Heart left ventricle (tissue), 16 donors: ENCODE measurements around the gene PEAR1. TPM values are rescaled to one million over a fixed set of nuclear protein-coding genes. Genes with fewer than 3 reads are reported as not detected.

Source experiments
- ATAC-seq, 4 donors: fragments of 200-7000 bp; cut with Tn5 transposase; one replicate each; pipeline ENCODE4 v1.9.1; 2020 to 2022; ENCODE audit warnings: moderate library complexity in 4 of 4, mild to moderate bottlenecking in 3 of 4, moderate number of reproducible peaks in 1 of 4
- DNase-seq, 5 donors: peaks; one replicate each; pipeline ENCODE4 v3.0.0-alpha.2; 2020
- H3K27ac ChIP-seq, 12 donors: fragments of 200-600 bp; sonication (generic) in 4 of 12; one replicate each; pipeline versions ENCODE4 v1.5.0 to v1.8.0; 2016 to 2022; ENCODE audit warnings: mild to moderate bottlenecking in 2 of 12
- H3K27me3 ChIP-seq, 9 donors: fragments of 200-600 bp; sonication (generic) in 2 of 9; one replicate each; pipeline versions ENCODE4 v1.5.1 to v1.8.0; 2016 to 2022; ENCODE audit warnings: mild to moderate bottlenecking in 3 of 9
- H3K36me3 ChIP-seq, 9 donors: fragments of 200-600 bp; sonication (generic) in 2 of 9; one replicate each; pipeline versions ENCODE4 v1.5.0 to v1.8.0; 2018 to 2022; ENCODE audit warnings: mild to moderate bottlenecking in 2 of 9
- H3K4me1 ChIP-seq, 12 donors: fragments of 200-600 bp; sonication (generic) in 4 of 12; one replicate each; pipeline versions ENCODE4 v1.5.0 to v1.8.0; 2016 to 2022; ENCODE audit warnings: mild to moderate bottlenecking in 3 of 12
- H3K4me3 ChIP-seq, 12 donors: fragments of 200-600 bp; sonication (generic) in 4 of 12; one replicate each; pipeline versions ENCODE4 v1.5.0 to v1.8.0; 2017 to 2022; ENCODE audit warnings: mild to moderate bottlenecking in 9 of 12, moderate library complexity in 4 of 12
- H3K9me3 ChIP-seq, 12 donors: fragments of 200-600 bp; sonication (generic) in 4 of 12; one replicate each; pipeline versions ENCODE4 v1.5.0 to v1.8.0; 2016 to 2022; ENCODE audit warnings: mild to moderate bottlenecking in 1 of 12
- POLR2A ChIP-seq, 2 donors: fragments of 450-650 bp; IDR thresholded peaks; one replicate each; pipeline ENCODE4 v1.6.1; 2017; ENCODE audit warnings: antibody characterized with exemption in 2 of 2, mild to moderate bottlenecking in 2 of 2, moderate library complexity in 2 of 2
- WGBS, 4 donors: extraction: QIAGEN DNeasy Blood & Tissue Kit in 2 of 4; methylation state at CpG; one replicate each; pipeline versions ENCODE4 v1.1.5 to v1.1.7; 2013 to 2018; 5-methylcytosine and 5-hydroxymethylcytosine counted together
- intact Hi-C, 10 donors: fragments of 100-400 bp; cut with DNase I; formaldehyde crosslinking; loops; one replicate each; pipeline versions ENCODE4 v1.11.1 to v1.14.2; 2022
- polyA plus RNA-seq, 2 donors: library from polyadenylated mRNA; stranded (reverse); fragments of 200-250 nt; gene quantifications; one replicate each; pipeline ENCODE4 v1.2.3, GENCODE V29; 2013
- total RNA-seq, 9 donors: library from RNA; depleted of rRNA in 2 of 9; stranded (reverse); fragments of >200 nt in 2 of 9; fragmentation: NEBNext Ultra II Directional in 3 of 9; extraction: Animal tissue kit (Norgen Biotek cat#: 25700) in 3 of 9; gene quantifications; one replicate each; pipeline versions ENCODE4 v1.1.0 to v1.2.4, GENCODE V29; 2016 to 2023
- TF ChIP-seq, protein P1 (sequence below), 12 donors: fragments of 200-600 bp; sonication (generic) in 4 of 12; IDR thresholded peaks; one replicate each; pipeline versions ENCODE4 v1.5.0 to v1.8.0; 2018 to 2022; ENCODE audit warnings: antibody characterized with exemption in 12 of 12, mild to moderate bottlenecking in 5 of 12
- donor health status: ischemic (EF 13 %, LVEDD 7.1; RV severe dilation, severe dysfunction).
- donor health status: healthy with polysubstance abuse.
- donor health status: DM: no; HTN: yes; CAD: no.
- donor health status: DM: no; HTN: no; CAD: no.
- donor health status: ischemic (EF 25% LVEDD 6.9; RV normal size, moderate dysfunction).
- donor health status: ischemic (EF 25% LVEDD 5.7; RV mildly dilated, moderate dysfunction).
- donor health status: healthy.
- donor health status: DM: yes; HTN: yes; CAD: no.
- donor health status: ischemic (EF 35%, LVEDD 5.7; RV mildly dilated, moderate dysfunction).
- donor health status: nonischemic (EF 11% LVEDD 7.7; RV severe dilation, severe dysfunction).
- donor health status: DM: yes; HTN: yes; CAD: no.
- donor health status: PGD.
- donor health status: ischemic (EF 29% LVEDD 5.4; RV normal size, mild dysfunction).
- donor health status: nonischemic (EF 23%, LVEDD 6.1; RV moderate dilation, normal function).

Gene PEAR1
- total and polyA plus RNA-seq, 11 donors: 4.1 to 14.7 (median 7.1) TPM

DNA sequence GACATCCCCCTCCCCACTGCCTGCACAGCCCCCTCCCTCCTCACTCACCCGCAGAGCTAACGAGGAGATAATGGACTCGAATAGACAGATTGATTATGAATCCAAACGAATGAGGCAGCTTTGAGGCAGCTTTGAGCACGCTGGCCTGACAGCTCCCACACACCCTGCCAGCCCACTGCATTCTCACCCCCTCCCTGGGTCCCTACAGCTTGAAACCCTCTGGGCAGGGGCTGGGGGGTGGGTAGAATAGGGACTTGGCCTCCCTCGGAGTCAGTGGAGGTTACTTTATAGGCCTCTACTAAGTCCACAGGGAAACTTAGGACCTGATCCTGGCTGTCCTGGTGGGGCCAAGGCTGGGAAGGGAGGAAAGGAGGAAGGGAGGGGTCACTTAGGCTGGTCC lies 30.9 kb upstream of the PEAR1 start:
- peaks cover 6 to 72% (median 30%) of the 10 kb centered on the region in 9 donors for H3K27me3 ChIP-seq
- intact Hi-C loops: loop anchor here in 5 of 10 donors (5.0 to 10.0 kb wide), 3 partner anchors 60 to 168 kb away; partner anchors contain the start of genes ISG20L2 (in 3 of the 5) and METTL25B (in 3 of the 5)
- ATAC-seq: no peak
- WGBS, 4 donors: 74 to 88% (median 86%) methylated on average over 6 of the region's 6 CpGs
- no peaks in the 10 kb centered on the region for H3K9me3 ChIP-seq
- H3K27ac ChIP-seq: no peak overlapping the region
- no peak overlapping the region for H3K4me3 ChIP-seq
- H3K4me1 ChIP-seq: peaks cover 12 to 37% (median 29%) of the 10 kb centered on the region in 12 donors
- H3K36me3 ChIP-seq: no peaks in the 10 kb centered on the region
- no peak for DNase-seq
- TF ChIP-seq, protein P1, sequence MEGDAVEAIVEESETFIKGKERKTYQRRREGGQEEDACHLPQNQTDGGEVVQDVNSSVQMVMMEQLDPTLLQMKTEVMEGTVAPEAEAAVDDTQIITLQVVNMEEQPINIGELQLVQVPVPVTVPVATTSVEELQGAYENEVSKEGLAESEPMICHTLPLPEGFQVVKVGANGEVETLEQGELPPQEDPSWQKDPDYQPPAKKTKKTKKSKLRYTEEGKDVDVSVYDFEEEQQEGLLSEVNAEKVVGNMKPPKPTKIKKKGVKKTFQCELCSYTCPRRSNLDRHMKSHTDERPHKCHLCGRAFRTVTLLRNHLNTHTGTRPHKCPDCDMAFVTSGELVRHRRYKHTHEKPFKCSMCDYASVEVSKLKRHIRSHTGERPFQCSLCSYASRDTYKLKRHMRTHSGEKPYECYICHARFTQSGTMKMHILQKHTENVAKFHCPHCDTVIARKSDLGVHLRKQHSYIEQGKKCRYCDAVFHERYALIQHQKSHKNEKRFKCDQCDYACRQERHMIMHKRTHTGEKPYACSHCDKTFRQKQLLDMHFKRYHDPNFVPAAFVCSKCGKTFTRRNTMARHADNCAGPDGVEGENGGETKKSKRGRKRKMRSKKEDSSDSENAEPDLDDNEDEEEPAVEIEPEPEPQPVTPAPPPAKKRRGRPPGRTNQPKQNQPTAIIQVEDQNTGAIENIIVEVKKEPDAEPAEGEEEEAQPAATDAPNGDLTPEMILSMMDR (IDR thresholded peaks at IDR 0.05): no peak
- no peak for TF ChIP-seq POLR2A (IDR thresholded peaks at IDR 0.05)

DNA sequence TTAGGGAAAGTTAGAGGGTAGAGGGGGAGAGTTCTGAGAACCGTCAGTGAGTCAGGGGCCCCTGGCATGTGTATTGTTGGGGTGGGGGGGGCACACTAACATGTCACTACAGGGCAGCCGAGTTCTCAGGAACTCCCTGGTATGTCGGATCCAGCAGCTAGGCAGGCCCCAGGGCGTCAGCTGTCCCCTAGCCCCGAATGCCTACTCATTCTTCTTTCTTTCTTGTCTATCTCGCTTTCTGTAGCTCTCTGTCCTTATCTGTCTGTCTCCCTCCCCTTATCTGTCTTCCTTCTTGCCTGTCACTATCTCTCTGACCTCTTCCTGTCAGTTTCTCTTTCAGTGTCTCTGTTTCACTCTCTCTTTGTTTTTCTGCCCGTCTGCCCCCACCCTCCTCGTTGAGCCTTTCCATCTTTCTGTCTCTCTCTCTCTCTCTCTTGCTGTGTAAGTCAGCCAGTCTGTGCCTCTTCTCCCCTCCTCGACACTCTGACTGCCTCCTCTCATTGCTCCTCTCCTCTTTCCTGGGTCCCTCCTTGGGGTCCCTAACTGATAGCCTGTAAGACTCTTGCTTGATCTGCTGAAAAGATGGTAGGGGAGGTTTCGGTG lies 30.4 kb upstream of the PEAR1 start:
- no peak for DNase-seq
- Histone ChIP-seq H3K36me3 (no peaks in the 10 kb centered on the region), H3K9me3 (no peaks in the 10 kb centered on the region), H3K4me1 (peaks cover 12 to 33% (median 29%) of the 10 kb centered on the region in 12 donors), H3K4me3 (no peak overlapping the region), H3K27me3 (peaks cover 6 to 70% (median 30%) of the 10 kb centered on the region in 9 donors), H3K27ac (no peak overlapping the region)
- intact Hi-C loops: loop anchor here in 5 of 10 donors (5.0 to 10.0 kb wide), 3 partner anchors 61 to 168 kb away; partner anchors contain the start of genes ISG20L2 (in 3 of the 5) and METTL25B (in 3 of the 5)
- ATAC-seq: no peak
- TF ChIP-seq, protein P1 (IDR thresholded peaks at IDR 0.05): no peak
- TF ChIP-seq POLR2A (IDR thresholded peaks at IDR 0.05): no peak
- WGBS, 4 donors: 75 to 79% (median 77%) methylated on average over 10 of the region's 10 CpGs

GRCh38 chr1:156863631-156864030 lies 29.9 kb upstream of the PEAR1 start:
- Histone ChIP-seq H3K4me3 (no peak overlapping the region), H3K27me3 (peaks cover 6 to 70% (median 30%) of the 10 kb centered on the region in 9 donors), H3K36me3 (no peaks in the 10 kb centered on the region), H3K9me3 (no peaks in the 10 kb centered on the region), H3K4me1 (peaks cover 12 to 28% (median 23%) of the 10 kb centered on the region in 12 donors), H3K27ac (no peak overlapping the region)
- ATAC-seq (no peak), DNase-seq (no peak)
- WGBS, 4 donors: 85 to 91% (median 89%) methylated on average over 7 of the region's 7 CpGs
- intact Hi-C loops: loop anchor here in 5 of 10 donors (5.0 to 10.0 kb wide), 3 partner anchors 61 to 169 kb away; partner anchors contain the start of genes ISG20L2 (in 3 of the 5) and METTL25B (in 3 of the 5)
- TF ChIP-seq, protein P1 (IDR thresholded peaks at IDR 0.05): no peak
- TF ChIP-seq POLR2A (IDR thresholded peaks at IDR 0.05): no peak

- Histone ChIP-seq H3K4me1 (peaks cover 4 to 16% (median 13%) of the 10 kb centered on the region in 12 donors), H3K27me3 (peaks cover 6 to 63% (median 26%) of the 10 kb centered on the region in 9 donors), H3K27ac (no peak overlapping the region), H3K36me3 (no peaks in the 10 kb centered on the region), H3K4me3 (no peak overlapping the region), H3K9me3 (no peaks in the 10 kb centered on the region)
- intact Hi-C loops: loop anchor here in 5 of 10 donors (5.0 to 10.0 kb wide), 3 partner anchors 62 to 170 kb away; partner anchors contain the start of genes ISG20L2 (in 3 of the 5) and METTL25B (in 3 of the 5)
- 72 to 93% (median 87%) methylated on average over 3 to 4 of the region's 4 CpGs for WGBS, 4 donors
- DNase-seq: no peak
- TF ChIP-seq POLR2A (IDR thresholded peaks at IDR 0.05): no peak
- TF ChIP-seq, protein P1 (IDR thresholded peaks at IDR 0.05): no peak
- no peak for ATAC-seq
These were observed 28.7 kb upstream of the PEAR1 start for GRCh38 chr1:156864796-156865195.
